ENCODE measurements around the gene PDSS1. TPM values are rescaled to one million over a fixed set of nuclear protein-coding genes. Genes with fewer than 3 reads are reported as not detected.
"Not testable (repeated sequence)": the region's sequence is repeated elsewhere in the genome, so short reads cannot be mapped to it uniquely, and the experiment has no call there.

The PDSS1 gene
- total RNA-seq, 1 donor from 2014 or later = 4.5 TPM

DNA sequence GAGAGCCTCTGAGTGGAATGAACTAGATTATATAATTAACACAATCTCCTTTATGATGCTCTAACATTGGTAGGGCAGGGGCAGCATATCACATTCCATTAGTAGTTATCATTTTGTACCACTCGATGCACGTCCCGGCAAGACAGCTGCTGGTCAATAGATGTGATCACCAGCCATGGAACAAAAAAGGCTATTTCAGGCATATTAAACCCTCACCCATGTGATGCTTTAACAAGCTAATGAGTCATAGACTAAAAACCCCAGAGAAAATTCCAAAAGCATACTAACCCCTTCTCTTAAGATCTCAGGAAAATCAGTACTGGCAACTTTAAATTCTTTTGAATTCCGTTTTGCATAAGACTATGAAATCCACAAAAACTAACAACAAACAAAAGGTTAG, 3.0 kb upstream of the PDSS1 start:
- ATAC-seq (ENCODE audit: poor library complexity); DNase-seq; intact Hi-C loops (cut with DNase I): not testable (repeated sequence)

DNA sequence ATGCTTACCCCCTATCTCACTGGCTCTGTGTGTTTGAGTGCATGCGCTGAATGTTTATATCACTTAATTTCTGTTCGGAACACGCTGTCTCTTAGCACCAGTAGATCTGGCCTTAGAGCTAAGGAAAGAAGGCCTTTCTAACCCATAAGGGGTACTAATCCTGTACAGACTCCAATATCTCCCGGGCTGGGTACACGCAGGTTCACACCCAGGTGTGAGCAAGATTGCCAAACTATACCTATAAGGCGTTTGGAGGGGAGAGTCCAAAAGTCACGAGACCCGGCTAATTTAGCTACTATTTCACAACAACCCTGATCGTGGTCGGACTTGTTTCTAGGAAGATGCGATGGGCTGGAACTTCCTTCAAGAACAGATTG, 727 bp upstream of the PDSS1 start:
- ATAC-seq (ENCODE audit: poor library complexity) (no peak), DNase-seq (no peak)
- intact Hi-C loops (cut with DNase I) = no loop called here

DNA sequence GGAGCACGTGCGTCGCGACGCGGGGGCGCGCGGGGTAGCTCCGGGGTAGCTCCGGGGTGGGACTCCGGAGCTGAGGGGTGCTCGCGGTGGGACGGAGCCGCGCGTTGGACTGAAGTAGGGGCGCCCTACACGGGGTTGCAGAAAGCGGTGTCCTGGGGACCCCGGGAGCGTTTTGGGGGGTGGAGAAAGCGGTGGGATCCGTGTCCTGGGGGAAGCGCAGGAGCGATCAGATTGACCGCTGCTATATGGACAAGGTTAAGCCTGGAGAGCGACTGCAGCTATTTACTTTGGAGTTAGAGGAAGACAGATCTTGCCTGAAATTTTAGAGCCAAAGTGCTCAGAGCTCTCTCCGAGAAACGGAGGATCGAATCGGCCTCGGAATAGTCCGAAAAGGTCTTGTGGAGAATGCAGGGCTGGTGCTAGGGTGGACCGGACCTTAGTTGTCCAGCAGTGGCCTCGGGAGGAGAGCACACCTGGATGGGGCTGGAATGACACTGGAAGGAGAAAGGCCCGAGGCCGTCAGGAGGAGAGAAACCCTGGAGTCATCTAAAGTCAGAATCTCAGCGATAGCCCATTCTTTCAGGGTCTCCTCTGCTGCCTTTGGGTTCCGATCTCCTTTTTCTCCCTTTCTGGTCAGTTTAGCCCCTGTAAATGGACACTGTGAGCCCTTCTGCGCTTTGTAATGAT, 564 bp downstream of the PDSS1 start:
- ATAC-seq (ENCODE audit: poor library complexity) = no peak
- DNase-seq = no peak
- intact Hi-C loops (cut with DNase I) = no loop called here

DNA sequence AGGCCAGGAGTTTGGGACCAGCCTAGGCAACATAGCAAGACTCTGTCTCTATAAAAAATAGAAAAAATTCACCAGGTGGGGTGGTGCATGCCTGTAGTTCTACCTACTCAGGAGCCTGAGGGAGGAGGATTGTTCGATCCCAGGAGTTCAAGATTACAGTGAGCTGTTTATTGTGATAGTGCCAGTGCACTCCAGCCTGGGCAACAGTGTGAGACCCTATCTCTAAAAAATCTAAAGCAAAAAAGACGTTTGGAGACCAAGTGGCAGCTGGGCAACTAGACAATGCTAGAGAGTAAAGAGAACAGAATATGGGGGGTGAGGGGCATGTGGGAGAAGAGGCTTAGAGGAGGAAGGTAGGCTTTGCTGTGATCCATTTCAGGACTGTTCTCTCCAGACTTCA, 1.4 kb downstream of the PDSS1 start:
- intact Hi-C loops (cut with DNase I) = no loop called here
- DNase-seq = no peak
- ATAC-seq (ENCODE audit: poor library complexity) = no peak

DNA sequence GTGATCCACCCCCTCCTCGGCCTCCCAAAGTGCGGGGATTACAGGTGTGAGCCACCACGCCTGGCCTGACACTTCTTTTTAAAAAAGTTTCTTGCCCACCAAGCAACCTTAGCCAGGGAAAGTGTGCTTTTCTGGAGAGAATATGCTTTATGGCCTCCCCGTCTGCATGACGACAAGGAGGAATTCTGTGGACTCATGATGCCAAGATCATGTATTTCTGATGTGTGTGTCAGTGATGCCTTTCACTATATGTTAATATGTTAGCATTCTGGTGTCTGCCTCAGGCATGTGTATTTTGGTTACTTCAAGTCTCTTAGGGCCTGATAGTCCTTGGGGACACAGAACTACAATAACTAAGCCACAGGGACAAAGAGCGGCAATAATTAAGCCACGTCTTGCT, 2.1 kb downstream of the PDSS1 start:
- intact Hi-C loops (cut with DNase I) = no loop called here
- ATAC-seq (ENCODE audit: poor library complexity) (no peak), DNase-seq (no peak)

DNA sequence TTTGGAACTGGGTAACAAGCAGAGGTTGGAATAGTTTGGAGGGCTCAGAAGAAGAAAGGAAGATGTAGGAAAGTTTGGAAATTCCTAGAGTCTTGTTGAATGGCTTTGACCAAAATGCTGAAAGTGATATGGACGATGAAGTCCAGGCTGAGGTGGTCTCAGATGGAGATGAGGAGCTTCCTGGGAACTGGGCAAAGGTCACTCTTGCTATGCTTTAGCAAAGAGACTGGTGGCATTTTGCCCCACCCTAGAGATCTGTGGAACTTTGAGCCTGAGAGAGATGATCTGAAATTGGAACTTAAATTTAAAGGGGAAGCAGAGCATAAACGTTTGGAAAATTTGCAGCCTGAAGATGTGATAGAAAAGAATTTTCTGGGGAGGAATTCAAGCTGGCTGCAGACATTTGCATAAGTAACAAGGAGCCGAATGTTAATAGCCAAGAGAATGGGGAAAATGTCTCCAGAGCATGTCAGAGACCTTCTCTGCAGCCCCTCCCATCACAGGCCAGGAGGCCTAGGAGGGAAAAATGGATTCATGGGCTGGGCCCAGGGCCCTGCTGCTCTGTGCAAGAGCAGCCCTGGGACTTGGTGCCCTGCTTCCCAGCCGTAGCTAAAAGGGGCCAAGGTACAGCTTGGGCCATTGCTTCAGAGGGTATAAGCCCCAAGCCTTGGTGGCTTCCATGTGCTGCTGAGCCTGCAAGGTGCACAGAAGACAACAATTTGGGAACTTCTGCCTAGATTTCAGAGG, 3.6 kb downstream of the PDSS1 start:
- DNase-seq (no peak), ATAC-seq (ENCODE audit: poor library complexity) (no peak)
- intact Hi-C loops (cut with DNase I) = no loop called here

DNA sequence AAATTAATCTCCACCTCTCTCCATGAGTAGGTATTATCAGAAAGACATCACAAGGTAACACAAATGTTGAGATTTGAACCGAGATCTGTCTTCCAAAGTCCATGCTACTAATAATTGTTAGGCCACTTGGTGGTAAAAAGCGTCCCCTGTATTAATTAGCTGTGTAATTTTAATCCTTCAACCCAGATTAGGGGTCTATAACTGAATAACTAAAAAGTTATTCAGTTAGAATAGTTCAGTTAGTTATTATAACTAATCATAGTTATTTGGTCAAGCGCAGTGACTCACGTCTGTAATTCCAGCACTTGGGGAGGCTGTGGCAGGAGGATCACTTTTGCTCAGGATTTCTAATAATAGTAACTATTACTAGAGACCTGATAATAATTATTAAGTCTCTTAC, 5.6 kb downstream of the PDSS1 start:
- ATAC-seq (ENCODE audit: poor library complexity) (no peak), DNase-seq (no peak)
- intact Hi-C loops (cut with DNase I) = no loop called here

DNA sequence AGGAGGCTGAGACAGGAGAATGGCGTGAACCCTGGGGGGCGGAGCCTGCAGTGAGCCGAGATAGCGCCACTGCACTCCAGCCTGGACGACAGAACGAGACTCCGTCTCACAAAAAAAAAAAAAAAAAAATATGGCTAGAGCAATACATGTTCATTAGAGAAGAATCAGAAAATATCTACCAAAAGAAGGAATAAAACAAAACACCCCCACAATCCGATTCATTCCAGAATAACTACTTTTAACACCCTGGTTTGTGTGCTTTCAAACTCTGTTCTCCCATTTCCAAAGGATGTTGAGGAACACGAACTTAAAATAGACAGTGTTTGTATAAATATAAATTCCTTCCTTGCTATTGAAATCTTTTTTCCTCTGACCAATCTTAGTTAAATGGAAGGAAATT, 6.5 kb downstream of the PDSS1 start:
- no peak for DNase-seq
- intact Hi-C loops (cut with DNase I) = no loop called here

DNA sequence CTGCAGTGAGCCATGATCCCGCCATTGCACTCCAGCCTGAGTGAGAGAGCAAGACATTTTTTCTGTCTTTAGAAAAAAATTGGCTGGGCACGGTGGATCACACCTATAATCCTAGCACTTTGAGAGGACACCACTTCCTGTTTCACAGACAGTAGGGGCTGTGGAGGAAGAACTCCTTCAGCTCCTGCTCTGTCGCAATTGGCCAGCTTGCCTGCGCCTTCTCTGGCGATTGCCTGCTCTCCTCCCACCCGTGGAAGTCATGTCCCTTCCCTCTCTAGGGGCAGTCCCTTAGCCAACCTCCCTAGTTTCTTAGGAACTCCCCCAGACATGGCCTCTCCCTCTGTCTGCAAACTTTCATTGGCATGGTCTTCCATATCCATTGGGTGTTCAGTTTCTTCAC, 8.7 kb downstream of the PDSS1 start:
- DNase-seq = no peak
- intact Hi-C loops (cut with DNase I) = no loop called here
- ATAC-seq (ENCODE audit: poor library complexity) = no peak

More for the DNA sequence above, 6.5 kb downstream of the PDSS1 start:
- no peak for ATAC-seq (ENCODE audit: poor library complexity)

DNA sequence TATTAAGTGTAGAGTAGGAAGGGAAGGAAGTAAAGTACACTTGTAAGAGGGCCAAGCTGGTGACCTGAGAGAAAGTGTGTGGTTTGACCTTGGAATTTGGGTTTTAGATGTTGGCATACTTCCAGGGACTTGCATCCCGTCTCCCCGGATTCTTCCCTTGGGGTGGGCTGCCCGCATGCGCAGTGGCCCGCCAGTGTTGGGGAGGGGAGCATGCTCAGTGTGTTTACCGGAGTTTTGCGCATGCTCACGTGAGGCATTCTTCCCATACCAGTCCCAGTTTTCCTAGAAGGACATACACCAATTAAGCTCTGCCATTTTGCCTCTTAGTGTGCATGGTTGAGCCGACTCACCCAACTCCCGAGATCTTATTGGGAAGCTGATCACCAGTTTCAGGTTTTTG, 9.4 kb downstream of the PDSS1 start:
- ATAC-seq (ENCODE audit: poor library complexity) (no peak), DNase-seq (no peak)
- intact Hi-C loops (cut with DNase I) = no loop called here

DNA sequence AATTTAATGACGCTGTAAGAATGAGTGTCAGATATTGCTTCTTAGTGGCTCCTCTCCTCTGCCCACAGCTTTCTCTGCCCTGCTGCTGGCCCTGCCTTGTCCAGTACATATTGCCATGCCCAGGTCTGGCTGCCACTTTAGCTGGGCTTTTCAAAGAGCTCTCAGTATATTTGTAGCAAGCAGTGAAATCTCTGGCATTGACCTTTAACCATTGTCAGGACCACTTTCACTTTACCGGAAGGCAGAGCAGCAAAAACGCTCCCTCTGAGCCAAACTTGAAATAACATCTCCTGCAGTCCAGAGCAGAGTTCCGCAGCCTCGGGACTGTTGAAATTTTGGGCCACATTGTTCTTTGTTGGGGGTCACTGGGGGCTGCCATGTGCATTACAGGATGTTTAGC, 13.8 kb downstream of the PDSS1 start:
- DNase-seq = no peak
- intact Hi-C loops (cut with DNase I) = no loop called here
- no peak for ATAC-seq (ENCODE audit: poor library complexity)

DNA sequence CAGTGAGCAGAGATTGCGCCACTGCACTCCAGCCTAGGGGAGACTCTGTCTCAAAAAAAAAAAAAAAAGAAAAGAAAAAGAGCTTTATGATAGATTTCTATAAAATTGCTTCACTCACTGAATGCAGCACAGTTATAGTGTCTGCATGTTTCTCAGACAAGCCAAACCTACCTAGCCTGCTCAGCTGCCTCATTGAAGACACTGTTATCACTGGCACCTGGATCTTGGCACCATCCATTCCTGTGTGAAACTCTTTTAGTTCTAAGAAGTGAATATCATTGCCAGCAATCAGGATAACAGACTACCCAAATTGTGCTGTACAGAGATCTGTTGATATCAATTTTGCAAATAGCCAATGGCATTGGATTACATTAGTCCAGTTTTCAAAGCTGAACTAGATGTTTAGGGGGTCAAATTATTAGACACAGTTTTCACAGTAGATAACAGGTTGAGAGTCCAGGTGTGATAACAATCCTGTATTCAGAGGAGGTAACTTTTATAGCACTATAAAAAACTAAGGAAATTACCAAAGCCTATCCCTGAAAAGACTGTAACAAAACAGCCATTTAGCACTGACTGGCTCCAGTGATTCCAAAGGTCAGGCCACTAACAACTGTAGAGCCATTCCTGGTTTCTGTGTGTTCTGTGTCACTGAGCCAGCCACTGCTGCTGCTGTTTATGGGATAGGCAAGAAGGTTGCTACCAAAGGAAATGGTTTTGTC, 17.1 kb downstream of the PDSS1 start:
- no peak for DNase-seq
- no peak for ATAC-seq (ENCODE audit: poor library complexity)
- intact Hi-C loops (cut with DNase I) = no loop called here

DNA sequence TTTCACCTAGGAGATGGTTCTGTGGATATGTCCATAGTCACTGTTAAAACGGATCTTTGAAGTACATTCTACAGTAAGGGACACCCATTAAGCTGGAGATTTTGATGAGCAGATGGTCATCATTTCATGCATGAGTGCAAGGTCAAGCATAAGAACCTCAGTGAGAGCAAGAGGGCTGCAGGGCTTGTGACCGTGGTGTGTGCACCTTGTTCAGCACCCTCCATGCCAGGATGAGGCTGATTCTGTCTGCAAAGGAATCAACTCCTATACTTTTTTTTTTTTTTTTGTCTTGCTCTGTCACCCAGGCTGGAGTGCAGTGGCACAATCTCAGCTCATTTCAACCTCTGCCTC, 17.6 kb downstream of the PDSS1 start:
- intact Hi-C loops (cut with DNase I) = no loop called here
- no peak for DNase-seq
- ATAC-seq (ENCODE audit: poor library complexity) = no peak

DNA sequence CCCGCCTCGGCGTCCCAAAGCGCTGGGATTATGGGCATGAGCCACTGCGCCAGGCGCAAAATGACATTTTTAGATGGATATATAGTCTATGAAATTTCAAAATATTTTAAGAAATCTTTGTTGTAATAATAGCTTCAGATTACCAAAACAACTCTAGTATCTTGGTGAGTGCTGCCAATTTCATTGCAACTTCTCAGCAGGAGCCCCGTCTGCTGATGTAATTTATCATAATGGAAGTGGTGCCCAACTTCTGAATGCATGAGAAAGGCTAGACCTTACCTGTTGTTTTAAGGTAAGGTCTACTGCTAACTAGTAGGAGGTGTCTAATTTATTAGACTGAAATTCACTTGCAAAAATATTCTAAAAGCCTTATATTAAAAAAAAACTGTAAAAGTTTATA, 20.0 kb downstream of the PDSS1 start:
- DNase-seq (no peak), ATAC-seq (ENCODE audit: poor library complexity) (no peak)
- intact Hi-C loops (cut with DNase I) = no loop called here

DNA sequence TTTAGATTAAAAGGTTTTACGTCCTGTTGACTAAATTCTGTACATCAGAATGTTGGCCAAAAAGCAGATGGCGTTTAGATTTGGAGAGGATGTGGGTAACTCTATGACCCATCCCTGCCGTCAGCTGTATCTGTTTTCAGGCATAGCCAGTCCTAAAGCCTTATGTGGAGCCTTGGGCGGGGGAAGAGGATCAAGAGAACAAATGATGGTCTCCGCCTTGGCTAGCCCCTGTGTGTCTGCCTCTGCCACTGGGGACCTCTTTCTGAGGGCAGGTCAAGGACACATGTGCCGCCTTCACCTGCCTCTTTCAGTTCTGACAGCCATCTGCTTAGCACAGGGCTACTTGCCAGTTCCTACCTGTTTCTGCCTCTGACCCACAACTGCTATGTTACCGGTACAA, 24.1 kb downstream of the PDSS1 start:
- intact Hi-C loops (cut with DNase I) = no loop called here
- ATAC-seq (ENCODE audit: poor library complexity) (no peak), DNase-seq (no peak)

DNA sequence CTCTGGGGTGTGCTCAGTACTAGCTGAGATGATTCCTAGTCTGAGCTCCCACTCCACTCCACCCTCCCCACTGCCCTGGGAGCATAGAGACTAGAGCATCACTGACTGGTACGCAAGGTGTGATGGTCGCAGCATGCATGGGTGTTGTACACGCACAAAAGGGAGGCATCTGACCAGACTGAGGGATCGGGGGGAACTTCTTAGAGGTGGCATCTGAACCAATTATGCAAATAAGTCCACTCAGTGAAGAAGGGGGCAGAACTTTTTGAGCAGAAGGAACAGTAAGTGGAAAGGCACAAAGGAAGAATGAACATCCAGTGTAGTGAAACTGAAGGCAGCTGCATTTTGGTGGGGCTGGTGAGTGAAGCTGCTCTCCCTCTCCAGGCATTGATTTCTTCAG, 25.5 kb downstream of the PDSS1 start:
- DNase-seq (no peak), ATAC-seq (ENCODE audit: poor library complexity) (no peak)
- intact Hi-C loops (cut with DNase I) = no loop called here

DNA sequence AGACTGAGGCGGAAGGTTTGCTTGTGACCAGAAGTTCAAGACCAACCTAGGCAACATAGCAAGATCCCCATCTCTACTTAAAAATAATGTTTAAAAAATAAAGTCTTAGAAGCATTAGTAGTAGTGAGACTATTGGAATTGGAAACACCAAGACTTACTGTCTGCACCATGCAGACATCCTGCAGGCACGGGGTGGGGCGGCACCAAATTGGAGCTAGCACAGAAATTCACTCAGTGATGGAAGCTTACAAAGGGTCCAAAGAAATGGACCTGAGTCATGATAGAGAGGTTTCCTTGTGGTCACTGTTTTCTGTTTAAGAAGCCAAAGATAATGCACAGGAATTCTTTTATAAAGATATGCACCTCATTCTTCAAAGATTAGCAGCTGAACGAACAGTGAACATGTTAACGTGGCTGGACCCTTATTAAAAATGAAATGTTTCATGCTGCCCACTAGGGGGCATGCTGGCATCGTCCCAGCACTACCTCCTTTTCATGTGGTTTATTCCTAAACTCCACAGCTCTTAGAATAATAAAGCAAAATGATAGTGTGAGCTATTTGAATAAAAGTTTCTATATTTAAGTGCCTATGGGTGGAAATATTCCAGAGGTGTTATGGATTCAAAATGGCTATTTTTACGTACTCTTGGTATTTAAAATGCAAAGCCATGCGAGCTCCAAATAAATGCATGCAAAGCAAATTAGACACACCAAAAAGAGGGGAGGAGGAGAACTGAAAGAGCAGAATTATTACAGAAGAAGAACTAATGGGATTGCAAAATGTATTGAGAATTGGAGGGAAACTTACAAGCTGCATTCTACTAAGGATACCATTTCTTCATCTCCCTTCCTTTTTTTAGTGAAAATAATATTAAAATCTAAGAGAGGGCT, 28.6 kb downstream of the PDSS1 start:
- DNase-seq (peak; percentile 64), ATAC-seq (ENCODE audit: poor library complexity) (peak; percentile 72)
- intact Hi-C loops (cut with DNase I) = loop anchor here (5.0 kb wide), 1 partner anchor 156 kb away; no protein-coding TSS in a partner anchor

DNA sequence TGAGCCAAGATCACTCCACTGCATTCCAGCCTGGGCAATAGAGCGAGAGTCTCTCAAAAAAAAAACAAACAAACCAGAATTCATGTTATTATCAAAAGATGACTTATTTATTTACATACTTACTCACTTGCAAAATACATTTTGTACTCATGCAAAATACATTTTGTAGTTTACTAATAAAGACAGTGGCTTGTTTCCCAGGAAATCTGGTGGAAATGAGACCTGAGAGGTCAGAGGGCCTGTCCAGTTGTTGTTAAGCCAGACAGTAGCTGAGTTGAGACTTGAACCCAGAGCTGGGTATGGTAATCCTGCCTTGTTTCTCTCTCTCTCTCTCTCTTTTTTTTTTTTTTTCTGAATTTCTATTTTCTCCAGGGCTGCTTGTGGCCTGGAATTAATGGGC, 29.5 kb downstream of the PDSS1 start:
- intact Hi-C loops (cut with DNase I) = loop anchor here (5.0 kb wide), 1 partner anchor 155 kb away; no protein-coding TSS in a partner anchor

DNA sequence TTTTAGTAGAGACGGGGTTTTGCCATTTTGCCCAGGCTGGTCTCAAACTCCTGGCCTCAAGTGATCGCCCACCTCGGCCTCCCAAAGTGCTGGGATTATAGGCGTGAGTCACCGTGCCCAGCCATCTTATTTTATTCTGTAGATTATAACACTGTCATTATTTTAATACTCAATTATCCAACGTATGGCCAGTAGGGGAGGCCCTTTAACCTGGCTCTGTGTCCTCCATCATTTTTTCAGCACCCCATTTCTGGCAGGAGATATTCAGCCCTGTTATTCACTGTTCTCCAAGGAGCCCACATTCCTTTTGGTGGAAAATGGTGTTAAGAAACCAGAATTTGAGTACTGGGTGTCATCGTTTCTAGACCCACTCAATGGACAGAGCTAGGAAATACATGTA, 31.5 kb downstream of the PDSS1 start:
- intact Hi-C loops (cut with DNase I) = loop anchor here (5.0 kb wide), 1 partner anchor 153 kb away; no protein-coding TSS in a partner anchor
- DNase-seq = no peak
- no peak for ATAC-seq (ENCODE audit: poor library complexity)

More for the DNA sequence above, 29.5 kb downstream of the PDSS1 start:
- ATAC-seq (ENCODE audit: poor library complexity) = no peak
- DNase-seq = no peak
